CD14-positive monocyte (primary cell): ENCODE measurements around the gene SAG. TPM values are rescaled to one million over a fixed set of nuclear protein-coding genes. Genes with fewer than 3 reads are reported as not detected.

Experiments
- DNase-seq, 3 donors: peaks; one replicate each; pipeline ENCODE4 v3.0.0-alpha.2; 2011 to 2022
- H2AFZ ChIP-seq: 2 replicates; pipeline ENCODE4 v1.6.0; 2012; ENCODE audit warnings: mild to moderate bottlenecking, low read depth, low read length, inconsistent platforms; ENCODE audit not compliant: insufficient read depth, poor library complexity, severe bottlenecking
- H3K27ac ChIP-seq, 2 donors: 1 replicate in 1 of 2; 2 replicates in 1 of 2; pipeline ENCODE4 v1.5.1; 2012 to 2013; ENCODE audit warnings: low read length in 2 of 2, control low read depth in 1 of 2, inconsistent platforms in 1 of 2, low read depth in 1 of 2, mild to moderate bottlenecking in 1 of 2
- H3K27me3 ChIP-seq, 2 donors: one replicate each; pipeline versions ENCODE4 v1.6.0 to v1.6.1; 2011 to 2013; ENCODE audit warnings: low read length in 2 of 2; ENCODE audit not compliant: control insufficient read depth in 2 of 2, insufficient read depth in 2 of 2
- H3K36me3 ChIP-seq, 2 donors: replicated peaks in 1 of 2; 1 replicate in 1 of 2; 2 replicates in 1 of 2; pipeline versions ENCODE4 v1.5.1 to v1.6.1; 2012 to 2013; ENCODE audit warnings: low read length in 2 of 2, control low read depth in 1 of 2, inconsistent platforms in 1 of 2, mild to moderate bottlenecking in 1 of 2; ENCODE audit not compliant: insufficient read depth in 2 of 2, control insufficient read depth in 1 of 2
- H3K4me1 ChIP-seq, 2 donors: 1 replicate in 1 of 2; 2 replicates in 1 of 2; pipeline versions ENCODE4 v1.5.1 to v1.6.1; 2012 to 2013; ENCODE audit warnings: low read length in 2 of 2, control low read depth in 1 of 2, inconsistent platforms in 1 of 2, mild to moderate bottlenecking in 1 of 2, moderate library complexity in 1 of 2; ENCODE audit not compliant: insufficient read depth in 2 of 2, control insufficient read depth in 1 of 2
- H3K4me2 ChIP-seq: replicated peaks from 2 replicates; pipeline ENCODE3; 2012; ENCODE audit warnings: low read length, moderate library complexity, mild to moderate bottlenecking; ENCODE audit not compliant: poor library complexity, severe bottlenecking; ENCODE audit errors: extremely low read depth
- H3K4me3 ChIP-seq, 3 experiments: fragments of 200-600 bp in 1 of 3; sonication (generic) in 1 of 3; replicated peaks in 1 of 3; 1 replicate in 2 of 3; 2 replicates in 1 of 3; pipeline ENCODE4 v1.5.1; 2011 to 2013; ENCODE audit warnings: low read length in 3 of 3, mild to moderate bottlenecking in 3 of 3, control low read depth in 2 of 3, low read depth in 2 of 3, inconsistent platforms in 1 of 3, moderate library complexity in 1 of 3
- H3K79me2 ChIP-seq: 2 replicates; pipeline ENCODE4 v1.6.0; 2012; ENCODE audit warnings: mild to moderate bottlenecking, control low read depth, inconsistent platforms, low read length, moderate library complexity; ENCODE audit not compliant: insufficient read depth
- H3K9ac ChIP-seq: 2 replicates; pipeline ENCODE4 v1.6.0; 2017; ENCODE audit warnings: low read length, mild to moderate bottlenecking; ENCODE audit not compliant: insufficient read depth, poor library complexity, severe bottlenecking
- H3K9me3 ChIP-seq, 2 donors: replicated peaks in 1 of 2; 1 replicate in 1 of 2; 2 replicates in 1 of 2; pipeline versions ENCODE4 v1.5.1 to v1.6.1; 2012 to 2013; ENCODE audit warnings: low read length in 2 of 2, control low read depth in 1 of 2; ENCODE audit not compliant: control insufficient read depth in 1 of 2, insufficient read depth in 1 of 2
- H4K20me1 ChIP-seq: 2 replicates; pipeline ENCODE4 v1.6.0; 2012; ENCODE audit warnings: mild to moderate bottlenecking, low read length, control low read depth, moderate library complexity; ENCODE audit not compliant: insufficient read depth
- H3K27ac Mint-ChIP-seq, 7 donors: one replicate each; pipeline ENCODE4 v1.8.0; 2020; ENCODE audit warnings: mild to moderate bottlenecking in 7 of 7, mixed read lengths in 7 of 7, moderate library complexity in 6 of 7, inconsistent platforms in 2 of 7
- H3K27me3 Mint-ChIP-seq, 3 donors: one replicate each; pipeline ENCODE4 v1.8.0; 2021 to 2022; ENCODE audit warnings: low read depth in 3 of 3, mild to moderate bottlenecking in 3 of 3, mixed read lengths in 3 of 3, moderate library complexity in 3 of 3, inconsistent platforms in 1 of 3
- H3K36me3 Mint-ChIP-seq, 2 donors: one replicate each; pipeline ENCODE4 v1.8.0; 2020; ENCODE audit warnings: mixed read lengths in 2 of 2, inconsistent platforms in 1 of 2, mild to moderate bottlenecking in 1 of 2
- H3K4me1 Mint-ChIP-seq: one replicate; pipeline ENCODE4 v1.8.0; 2020; ENCODE audit warnings: mild to moderate bottlenecking, mixed read lengths
- H3K4me3 Mint-ChIP-seq, 2 donors: one replicate each; pipeline ENCODE4 v1.8.0; 2020; ENCODE audit warnings: mild to moderate bottlenecking in 2 of 2, mixed read lengths in 2 of 2, moderate library complexity in 1 of 2
- H3K9me3 Mint-ChIP-seq, 7 donors: one replicate each; pipeline ENCODE4 v1.8.0; 2020 to 2022; ENCODE audit warnings: mixed read lengths in 7 of 7, mild to moderate bottlenecking in 6 of 7, moderate library complexity in 6 of 7, inconsistent platforms in 2 of 7
- WGBS: methylation state at CpG from one replicate; pipeline ENCODE4 v1.1.5; 2013; ENCODE audit warnings: missing lambda C conversion rate; ENCODE audit not compliant: insufficient coverage; 5-methylcytosine and 5-hydroxymethylcytosine counted together
- intact Hi-C, 2 donors: fragments of 100-400 bp; cut with micrococcal nuclease; formaldehyde crosslinking; loops; one replicate each; pipeline versions ENCODE4 v1.15.0 to v1.15.1; 2023
- polyA plus RNA-seq, 3 donors: library from polyadenylated mRNA; depleted of rRNA in 1 of 3; unstranded in 2 of 3; stranded (reverse) in 1 of 3; fragments of 300-500 nt in 2 of 3; fragments of >200 nt in 1 of 3; fragmentation: Illumina TruSeq in 2 of 3; gene quantifications; 1 replicate in 2 of 3; 2 replicates in 1 of 3; pipeline ENCODE4 v1.2.3, GENCODE V29; 2012 to 2021
- TF ChIP-seq, protein P1 (sequence below): fragments of 200-600 bp; IDR thresholded peaks from one replicate; pipeline ENCODE4 v1.8.0; 2022; ENCODE audit warnings: antibody characterized with exemption, mild to moderate bottlenecking

SAG gene
- polyA plus RNA-seq, 3 donors: 0.04 to 0.87 TPM; not detected in 1

DNA sequence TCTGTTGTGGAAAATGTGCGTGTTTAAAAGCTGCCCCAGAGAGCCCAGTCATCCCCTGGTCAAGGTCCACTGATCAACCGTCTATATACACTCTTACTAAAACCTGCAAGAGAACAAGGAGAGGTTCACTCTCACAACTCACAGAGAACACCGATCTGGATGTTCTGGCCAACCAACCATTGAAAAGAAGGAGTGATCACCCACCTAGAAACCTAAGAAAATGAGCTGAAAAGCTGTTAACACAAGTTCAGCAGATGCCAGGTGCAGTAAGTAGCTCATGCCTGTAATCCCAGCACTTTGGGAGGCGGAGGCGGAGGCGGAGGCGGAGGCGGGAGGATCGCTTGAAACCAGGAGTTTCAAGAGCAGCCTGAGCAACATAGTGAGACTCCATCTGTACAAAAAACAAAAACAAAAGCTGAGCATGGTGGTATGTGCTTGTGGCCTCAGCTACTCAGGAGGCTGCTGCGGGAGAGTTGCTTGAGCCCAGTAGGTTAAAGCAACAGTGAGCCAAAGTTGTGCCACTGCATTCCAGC, 41.7 kb upstream of the SAG start:
- Histone ChIP-seq H3K27ac (no peak overlapping the region), H4K20me1 (peaks cover 19% of the 10 kb centered on the region), H2AFZ (no peak overlapping the region), H3K4me1 (no peaks in the 10 kb centered on the region), H3K4me2 (no peak overlapping the region), H3K36me3 (peaks cover 90 to 100% of the 10 kb centered on the region in 2 donors), H3K9ac (no peak overlapping the region), H3K79me2 (peaks cover 4% of the 10 kb centered on the region), H3K9me3 (no peaks in the 10 kb centered on the region), H3K27me3 (no peaks in the 10 kb centered on the region), H3K4me3 (no peak overlapping the region)
- H3K4me3 Mint-ChIP-seq: no peak overlapping the region
- no peak for DNase-seq
- H3K27me3 Mint-ChIP-seq: peaks cover 0 to 2% (median 0%) of the 10 kb centered on the region in 3 donors
- peaks cover 91 to 98% of the 10 kb centered on the region in 2 donors for H3K36me3 Mint-ChIP-seq
- WGBS: 100% methylated on average over 4 of the region's 10 CpGs
- H3K4me1 Mint-ChIP-seq: peaks cover 2% of the 10 kb centered on the region
- no peak overlapping the region for H3K27ac Mint-ChIP-seq
- intact Hi-C loops: no loop called here
- TF ChIP-seq, protein P1, sequence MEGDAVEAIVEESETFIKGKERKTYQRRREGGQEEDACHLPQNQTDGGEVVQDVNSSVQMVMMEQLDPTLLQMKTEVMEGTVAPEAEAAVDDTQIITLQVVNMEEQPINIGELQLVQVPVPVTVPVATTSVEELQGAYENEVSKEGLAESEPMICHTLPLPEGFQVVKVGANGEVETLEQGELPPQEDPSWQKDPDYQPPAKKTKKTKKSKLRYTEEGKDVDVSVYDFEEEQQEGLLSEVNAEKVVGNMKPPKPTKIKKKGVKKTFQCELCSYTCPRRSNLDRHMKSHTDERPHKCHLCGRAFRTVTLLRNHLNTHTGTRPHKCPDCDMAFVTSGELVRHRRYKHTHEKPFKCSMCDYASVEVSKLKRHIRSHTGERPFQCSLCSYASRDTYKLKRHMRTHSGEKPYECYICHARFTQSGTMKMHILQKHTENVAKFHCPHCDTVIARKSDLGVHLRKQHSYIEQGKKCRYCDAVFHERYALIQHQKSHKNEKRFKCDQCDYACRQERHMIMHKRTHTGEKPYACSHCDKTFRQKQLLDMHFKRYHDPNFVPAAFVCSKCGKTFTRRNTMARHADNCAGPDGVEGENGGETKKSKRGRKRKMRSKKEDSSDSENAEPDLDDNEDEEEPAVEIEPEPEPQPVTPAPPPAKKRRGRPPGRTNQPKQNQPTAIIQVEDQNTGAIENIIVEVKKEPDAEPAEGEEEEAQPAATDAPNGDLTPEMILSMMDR: no peak
- no peaks in the 10 kb centered on the region for H3K9me3 Mint-ChIP-seq

DNA sequence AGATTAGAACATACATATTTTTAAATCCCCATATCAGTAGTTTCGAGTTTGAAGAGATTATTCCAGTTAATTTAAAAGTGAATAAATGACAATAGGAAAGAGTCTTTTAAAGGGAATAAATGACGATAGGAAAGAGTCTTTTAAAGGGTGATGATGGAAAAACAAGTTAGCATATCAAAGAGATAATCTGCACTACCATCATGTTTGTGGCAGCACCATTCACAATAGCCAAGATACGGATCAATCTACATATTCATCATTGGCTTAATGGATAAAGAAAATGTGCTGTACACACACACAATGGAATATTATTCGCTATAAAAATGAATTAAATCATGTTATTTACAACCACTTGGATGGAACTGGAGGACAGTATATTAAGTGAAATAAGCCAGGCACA, 41.1 kb upstream of the SAG start:
- H3K9me3 Mint-ChIP-seq: no peaks in the 10 kb centered on the region
- intact Hi-C loops: no loop called here
- TF ChIP-seq, protein P1: no peak
- H2AFZ ChIP-seq: no peak overlapping the region
- peaks cover 1% of the 10 kb centered on the region for H3K79me2 ChIP-seq
- H3K4me3 Mint-ChIP-seq: no peak overlapping the region
- H3K36me3 Mint-ChIP-seq: peaks cover 88 to 97% of the 10 kb centered on the region in 2 donors
- no peak for DNase-seq
- no peak overlapping the region for H3K4me3 ChIP-seq
- H3K27ac ChIP-seq: no peak overlapping the region
- H3K9me3 ChIP-seq: no peaks in the 10 kb centered on the region
- H4K20me1 ChIP-seq: peaks cover 14% of the 10 kb centered on the region
- no peaks in the 10 kb centered on the region for H3K27me3 ChIP-seq
- WGBS: no CpG with 5 or more reads among the region's 4 CpGs
- H3K36me3 ChIP-seq: peaks cover 88 to 100% of the 10 kb centered on the region in 2 donors
- no peak overlapping the region for H3K9ac ChIP-seq
- no peaks in the 10 kb centered on the region for H3K4me1 ChIP-seq
- H3K27me3 Mint-ChIP-seq: peaks cover 0 to 2% (median 0%) of the 10 kb centered on the region in 3 donors
- no peak overlapping the region for H3K4me2 ChIP-seq
- no peak overlapping the region for H3K27ac Mint-ChIP-seq
- H3K4me1 Mint-ChIP-seq: peaks cover 2% of the 10 kb centered on the region
